Endothelial cell of umbilical vein (primary cell): ENCODE results near the gene ZNF154. TPM values are rescaled to one million over a fixed set of nuclear protein-coding genes. Genes with fewer than 3 reads are reported as not detected.

ENCODE experiments used
- BruUV-seq: library from RNA; stranded (reverse); fragments of 400-500 nt; replicated peaks from 2 replicates; lab custom pipeline; 2021; lab: Mats Ljungman, UMichigan
- CTCF ChIA-PET: fragments of 300-600, 350-600 bp; sonication (Branson Sonifier 250); formaldehyde crosslinking; loops from one replicate; lab custom pipeline; 2021; ENCODE audit warnings: antibody characterized with exemption, inconsistent platforms; lab: Charles Lee
- POLR2A ChIA-PET: fragments of 300-600, 350-600 bp; sonication (Branson Sonifier 250); formaldehyde crosslinking; loops from one replicate; lab custom pipeline; 2021; ENCODE audit warnings: antibody characterized with exemption, inconsistent platforms; lab: Charles Lee
- DNase-seq: peaks from one replicate; pipeline ENCODE4 v3.0.0-alpha.2; 2011; ENCODE audit warnings: low read depth, low spot score
- FAIRE-seq: peaks from 2 replicates; lab custom pipeline; 2011; peaks lifted over from hg19 to GRCh38; lab: Jason Lieb, UNC
- H2AFZ ChIP-seq: 2 replicates; pipeline ENCODE4 v1.6.0; 2012; ENCODE audit warnings: low read depth, low read length, control low read depth, inconsistent platforms
- H3K27ac ChIP-seq: 2 replicates; pipeline ENCODE4 v1.5.1; 2011; ENCODE audit warnings: low read depth, mild to moderate bottlenecking, control low read depth, low read length, moderate library complexity; ENCODE audit not compliant: insufficient read depth
- H3K27me3 ChIP-seq, 2 experiments: 2 replicates each; pipeline versions ENCODE4 v1.6.0 to v1.6.1; 2011; ENCODE audit warnings: low read length in 2 of 2, mixed read lengths in 1 of 2; ENCODE audit not compliant: control insufficient read depth in 2 of 2, insufficient read depth in 2 of 2
- H3K36me3 ChIP-seq, 2 experiments: 2 replicates in 1 of 2; 3 replicates in 1 of 2; pipeline ENCODE4 v1.5.1; 2011; ENCODE audit warnings: low read length in 2 of 2, mild to moderate bottlenecking in 1 of 2, moderate library complexity in 1 of 2; ENCODE audit not compliant: control insufficient read depth in 2 of 2, insufficient read depth in 2 of 2; ENCODE audit errors: extremely low read depth in 1 of 2
- H3K4me1 ChIP-seq: 3 replicates; pipeline ENCODE4 v1.5.1; 2011; ENCODE audit warnings: mild to moderate bottlenecking, low read length; ENCODE audit not compliant: control insufficient read depth, insufficient read depth; ENCODE audit errors: extremely low read depth
- H3K4me2 ChIP-seq: 2 replicates; pipeline ENCODE4 v1.6.1; 2011; ENCODE audit warnings: low read length, control low read depth, mixed read lengths; ENCODE audit not compliant: insufficient read depth
- H3K4me3 ChIP-seq, 3 experiments: fragments of 200-600 bp in 1 of 3; sonication (generic), shearing (Covaris generic) in 1 of 3; replicated peaks in 1 of 3; 2 replicates each; pipeline ENCODE4 v1.5.1; 2011 to 2016; ENCODE audit warnings: control low read depth in 3 of 3, low read length in 3 of 3, mild to moderate bottlenecking in 2 of 3, inconsistent platforms in 1 of 3, low read depth in 1 of 3, moderate library complexity in 1 of 3; ENCODE audit not compliant: insufficient read depth in 1 of 3
- H3K79me2 ChIP-seq: 2 replicates; pipeline ENCODE4 v1.6.0; 2012; ENCODE audit warnings: low read length, inconsistent platforms; ENCODE audit not compliant: control insufficient read depth, insufficient read depth
- H3K9ac ChIP-seq: replicated peaks from 2 replicates; pipeline ENCODE3; 2011; ENCODE audit warnings: low read length, control low read depth; ENCODE audit not compliant: insufficient read depth; ENCODE audit errors: extremely low read depth
- H3K9me1 ChIP-seq: replicated peaks from 3 replicates; pipeline ENCODE4 v1.6.0; 2011; ENCODE audit warnings: mild to moderate bottlenecking, low read length; ENCODE audit not compliant: control insufficient read depth, insufficient read depth; ENCODE audit errors: extremely low read depth
- H3K9me3 ChIP-seq: replicated peaks from 2 replicates; pipeline ENCODE4 v1.5.1; 2012; ENCODE audit warnings: low read length, inconsistent platforms; ENCODE audit not compliant: control insufficient read depth, insufficient read depth
- H4K20me1 ChIP-seq: replicated peaks from 2 replicates; pipeline ENCODE3; 2011; ENCODE audit warnings: mild to moderate bottlenecking, low read length; ENCODE audit not compliant: control insufficient read depth, insufficient read depth; ENCODE audit errors: extremely low read depth
- CTCF ChIP-seq, 2 donors: IDR thresholded peaks; 1 replicate in 1 of 2; 2 replicates in 1 of 2; pipeline ENCODE4 v1.5.1; 2011; ENCODE audit warnings: low read length in 2 of 2, mild to moderate bottlenecking in 2 of 2, moderate library complexity in 2 of 2, control low read depth in 1 of 2, inconsistent platforms in 1 of 2, low read depth in 1 of 2; ENCODE audit not compliant: insufficient read depth in 1 of 2; ENCODE audit errors: extremely low read depth in 1 of 2
- FOS ChIP-seq: IDR thresholded peaks from 2 replicates; pipeline ENCODE4 v1.6.1; 2011; ENCODE audit warnings: mild to moderate bottlenecking, low read length, moderate library complexity, borderline replicate concordance; ENCODE audit not compliant: insufficient read depth
- MYC ChIP-seq: IDR thresholded peaks from one replicate; pipeline ENCODE4 v1.6.1; 2011; ENCODE audit warnings: mild to moderate bottlenecking, low read depth, low read length
- POLR2A ChIP-seq: IDR thresholded peaks from 2 replicates; pipeline ENCODE4 v1.6.1; 2012; ENCODE audit warnings: low read depth, mild to moderate bottlenecking, control low read depth, low read length
- POLR2AphosphoS5 ChIP-seq: IDR thresholded peaks from 2 replicates; pipeline ENCODE4 v1.6.1; 2012; ENCODE audit warnings: low read depth, mild to moderate bottlenecking, control low read depth, low read length, moderate library complexity; ENCODE audit not compliant: insufficient read depth
- dilution Hi-C: fragments of 300-500 bp; cut with MboI; formaldehyde crosslinking; loops from one replicate; pipeline ENCODE4 v1.15.0; 2019; ENCODE audit warnings: low sequenced_read_pairs; ENCODE audit not compliant: extremely low pct_ligation_motif_present
- intact Hi-C: fragments of 100-400 bp; cut with micrococcal nuclease; formaldehyde crosslinking; loops from one replicate; pipeline ENCODE4 v1.10.0; 2022
- polyA plus RNA-seq, 4 experiments: library from polyadenylated mRNA; depleted of rRNA in 3 of 4; stranded (reverse) in 3 of 4; unstranded in 1 of 4; fragments of >200 nt; gene quantifications; 2 replicates each; pipeline versions ENCODE4 v1.2.1 to v1.2.3, GENCODE V29; 2011 to 2012; ENCODE audit warnings: missing spikeins in 1 of 4
- total RNA-seq: library from RNA; stranded (reverse); gene quantifications from 2 replicates; pipeline ENCODE4 v1.2.3, GENCODE V29; 2021
- TF ChIP-seq, protein P1 (sequence below): IDR thresholded peaks from 2 replicates; pipeline ENCODE4 v1.6.1; 2011; ENCODE audit not compliant: insufficient read depth, insufficient read length

The ZNF154 gene
- total and polyA plus RNA-seq, 2 donors (not counting 3 experiments of a cell fraction or from before 2014, with no cell fraction given): 1.3 to 2.0 TPM

GRCh38 chr19:57719901-57720519 is 11.0 kb upstream of the ZNF154 start:
- dilution Hi-C loops: no loop called here
- TF ChIP-seq CTCF (IDR thresholded peaks at IDR 0.05; ENCODE audit: extremely low read depth in 1 of 2, insufficient read depth in 1 of 2, low read depth in 1 of 2, low read length in 2 of 2) (no peak), FOS (no peak), POLR2A (no peak)
- H3K4me1 ChIP-seq: no peaks in the 10 kb centered on the region
- H4K20me1 ChIP-seq: no peaks in the 10 kb centered on the region
- CTCF ChIA-PET: no interaction called here
- H3K27me3 ChIP-seq: no peaks in the 10 kb centered on the region
- intact Hi-C loops: no loop called here
- H3K27ac ChIP-seq: no peak overlapping the region
- H3K9ac ChIP-seq: no peak overlapping the region
- DNase-seq (no peak), FAIRE-seq (no peak)
- H3K9me3 ChIP-seq: peaks cover 26% of the 10 kb centered on the region
- no peak overlapping the region for H3K4me2 ChIP-seq
- H3K4me3 ChIP-seq: no peak overlapping the region
- no peaks in the 10 kb centered on the region for H3K9me1 ChIP-seq
- peaks cover 9 to 22% of the 10 kb centered on the region in 2 experiments for H3K36me3 ChIP-seq
- no TSS peak for BruUV-seq
- no peaks in the 10 kb centered on the region for H3K79me2 ChIP-seq
- H2AFZ ChIP-seq: no peak overlapping the region
- POLR2A ChIA-PET: no interaction called here

DNA sequence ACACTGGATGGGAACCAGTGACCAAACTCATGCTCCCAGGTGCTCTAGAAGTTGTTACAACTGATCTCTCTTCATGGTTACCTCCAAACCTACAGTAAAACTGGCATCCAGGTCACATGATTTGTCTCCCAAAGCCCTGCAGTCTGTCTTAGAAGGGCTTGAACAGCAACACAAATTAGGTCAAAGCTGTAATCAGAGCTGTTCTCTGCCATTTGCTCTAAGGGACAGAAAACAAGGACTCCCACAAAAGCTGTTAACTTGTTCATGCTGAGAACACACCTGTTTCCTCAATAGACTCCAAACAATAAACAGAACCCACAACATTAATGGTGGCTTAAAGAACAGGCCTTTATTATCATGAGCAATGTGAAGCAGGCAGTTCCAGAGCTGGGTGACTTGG is 10.4 kb upstream of the ZNF154 start:
- H3K4me3 ChIP-seq: no peak overlapping the region
- intact Hi-C loops: no loop called here
- no peaks in the 10 kb centered on the region for H3K4me1 ChIP-seq
- H3K9ac ChIP-seq: no peak overlapping the region
- no peak overlapping the region for H3K4me2 ChIP-seq
- H3K36me3 ChIP-seq: peaks cover 9 to 22% of the 10 kb centered on the region in 2 experiments
- DNase-seq (no peak), FAIRE-seq (no peak)
- H3K27me3 ChIP-seq: no peaks in the 10 kb centered on the region
- CTCF ChIA-PET: no interaction called here
- no peak overlapping the region for H3K27ac ChIP-seq
- no peaks in the 10 kb centered on the region for H3K9me1 ChIP-seq
- H2AFZ ChIP-seq: no peak overlapping the region
- no peaks in the 10 kb centered on the region for H4K20me1 ChIP-seq
- no peaks in the 10 kb centered on the region for H3K79me2 ChIP-seq
- H3K9me3 ChIP-seq: peaks cover 26% of the 10 kb centered on the region
- dilution Hi-C loops: no loop called here
- TF ChIP-seq MYC (no peak), POLR2A (no peak), POLR2AphosphoS5 (no peak)
- TF ChIP-seq, protein P1, sequence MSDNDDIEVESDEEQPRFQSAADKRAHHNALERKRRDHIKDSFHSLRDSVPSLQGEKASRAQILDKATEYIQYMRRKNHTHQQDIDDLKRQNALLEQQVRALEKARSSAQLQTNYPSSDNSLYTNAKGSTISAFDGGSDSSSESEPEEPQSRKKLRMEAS: no peak
- POLR2A ChIA-PET: no interaction called here
- no TSS peak for BruUV-seq
